Measurements from ENCODE around the gene ORAI1. TPM values are rescaled to one million over a fixed set of nuclear protein-coding genes. Genes with fewer than 3 reads are reported as not detected.
"Not testable (repeated sequence)": the region's sequence is repeated elsewhere in the genome, so short reads cannot be mapped to it uniquely, and the experiment has no call there.

ORAI1 gene
- polyA plus RNA-seq, 1 donor (not counting 4 experiments of a cell fraction or from before 2014, with no cell fraction given) = 17.1 TPM

DNA sequence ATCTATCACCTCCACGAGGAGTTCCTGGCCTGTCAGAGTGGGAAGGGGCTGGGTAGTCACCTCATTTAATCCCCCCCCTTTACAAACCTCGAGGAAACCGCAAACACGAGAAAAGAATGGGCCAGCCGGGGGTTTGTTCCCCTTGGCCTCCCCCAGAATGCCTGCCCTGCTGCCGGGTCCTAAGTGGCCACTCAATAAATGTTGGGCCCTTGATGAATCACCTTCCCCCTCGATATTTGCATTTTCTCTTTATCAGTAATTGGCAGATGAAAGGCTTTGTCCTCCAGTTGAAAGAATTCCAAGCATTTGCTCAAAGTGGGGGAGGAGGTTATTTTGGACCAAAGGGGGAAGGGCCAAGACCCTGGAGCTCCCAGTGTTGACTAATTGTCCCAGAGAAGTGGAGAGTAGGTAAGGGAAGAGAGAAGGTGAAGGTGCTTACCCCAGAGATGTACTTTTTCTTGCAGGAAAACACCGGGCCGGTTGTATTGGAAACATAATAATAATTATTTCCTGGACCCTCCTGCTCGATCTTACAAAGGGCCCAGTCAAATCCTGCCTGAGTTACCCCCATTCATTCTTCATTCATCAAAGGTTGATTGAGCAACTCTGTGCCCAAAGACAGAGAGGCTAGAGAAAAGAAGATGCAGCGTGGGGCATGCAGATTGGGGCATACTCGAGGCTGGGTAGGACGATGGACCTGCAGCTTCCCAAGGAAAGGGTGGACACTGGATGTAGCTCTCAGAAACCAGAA, 43.6 kb upstream of the ORAI1 start:
- FAIRE-seq (no peak), DNase-seq (ENCODE audit: low read depth, low spot score) (no peak)
- H2AFZ ChIP-seq (ENCODE audit: control insufficient read depth, low read length) = no peak overlapping the region
- H3K4me1 ChIP-seq (ENCODE audit: control insufficient read depth, extremely low read depth, insufficient read depth, low read length) = peaks cover 22% of the 10 kb centered on the region
- dilution Hi-C loops (cut with MboI; ENCODE audit: extremely low pct_ligation_motif_present, low sequenced_read_pairs) = no loop called here
- no peaks in the 10 kb centered on the region for H4K20me1 ChIP-seq (ENCODE audit: control insufficient read depth, extremely low read depth, insufficient read depth, low read length)
- H3K27me3 ChIP-seq (ENCODE audit: control insufficient read depth, extremely low read depth, insufficient read depth, low read length) = no peaks in the 10 kb centered on the region
- H3K4me2 ChIP-seq (ENCODE audit: control insufficient read depth, extremely low read depth, insufficient read depth, low read depth, low read length) = no peak overlapping the region
- H3K9me3 ChIP-seq (ENCODE audit: control insufficient read depth, low read depth, low read length) = no peaks in the 10 kb centered on the region
- peaks cover 3% of the 10 kb centered on the region for H3K9me1 ChIP-seq (ENCODE audit: control insufficient read depth, extremely low read depth, insufficient read depth, low read length)
- H3K79me2 ChIP-seq (ENCODE audit: control insufficient read depth, insufficient read depth, low read length) = no peaks in the 10 kb centered on the region
- no peaks in the 10 kb centered on the region for H3K36me3 ChIP-seq (ENCODE audit: control insufficient read depth in 2 of 2, extremely low read depth in 1 of 2, insufficient read depth in 2 of 2, low read length in 2 of 2)
- no peak overlapping the region for H3K4me3 ChIP-seq (ENCODE audit: control insufficient read depth in 2 of 3, extremely low read depth in 1 of 3, insufficient read depth in 2 of 3, low read depth in 1 of 3, low read length in 3 of 3)
- H3K27ac ChIP-seq (ENCODE audit: control insufficient read depth, insufficient read depth, low read length) = no peak overlapping the region
- TF ChIP-seq, protein P1, sequence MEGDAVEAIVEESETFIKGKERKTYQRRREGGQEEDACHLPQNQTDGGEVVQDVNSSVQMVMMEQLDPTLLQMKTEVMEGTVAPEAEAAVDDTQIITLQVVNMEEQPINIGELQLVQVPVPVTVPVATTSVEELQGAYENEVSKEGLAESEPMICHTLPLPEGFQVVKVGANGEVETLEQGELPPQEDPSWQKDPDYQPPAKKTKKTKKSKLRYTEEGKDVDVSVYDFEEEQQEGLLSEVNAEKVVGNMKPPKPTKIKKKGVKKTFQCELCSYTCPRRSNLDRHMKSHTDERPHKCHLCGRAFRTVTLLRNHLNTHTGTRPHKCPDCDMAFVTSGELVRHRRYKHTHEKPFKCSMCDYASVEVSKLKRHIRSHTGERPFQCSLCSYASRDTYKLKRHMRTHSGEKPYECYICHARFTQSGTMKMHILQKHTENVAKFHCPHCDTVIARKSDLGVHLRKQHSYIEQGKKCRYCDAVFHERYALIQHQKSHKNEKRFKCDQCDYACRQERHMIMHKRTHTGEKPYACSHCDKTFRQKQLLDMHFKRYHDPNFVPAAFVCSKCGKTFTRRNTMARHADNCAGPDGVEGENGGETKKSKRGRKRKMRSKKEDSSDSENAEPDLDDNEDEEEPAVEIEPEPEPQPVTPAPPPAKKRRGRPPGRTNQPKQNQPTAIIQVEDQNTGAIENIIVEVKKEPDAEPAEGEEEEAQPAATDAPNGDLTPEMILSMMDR (optimal IDR thresholded peaks at IDR 0.05 in 1 of 3, IDR thresholded peaks at IDR 0.05 in 1 of 3, conservative IDR thresholded peaks at IDR 0.05 in 1 of 3; ENCODE audit: extremely low read depth in 1 of 3, insufficient read depth in 2 of 3, low read length in 3 of 3) = no peak
- no peak for TF ChIP-seq EZH2 (IDR thresholded peaks at IDR 0.05; ENCODE audit: low read length)
- no peak overlapping the region for H3K9ac ChIP-seq (ENCODE audit: control insufficient read depth, extremely low read depth, insufficient read depth, low read length)

DNA sequence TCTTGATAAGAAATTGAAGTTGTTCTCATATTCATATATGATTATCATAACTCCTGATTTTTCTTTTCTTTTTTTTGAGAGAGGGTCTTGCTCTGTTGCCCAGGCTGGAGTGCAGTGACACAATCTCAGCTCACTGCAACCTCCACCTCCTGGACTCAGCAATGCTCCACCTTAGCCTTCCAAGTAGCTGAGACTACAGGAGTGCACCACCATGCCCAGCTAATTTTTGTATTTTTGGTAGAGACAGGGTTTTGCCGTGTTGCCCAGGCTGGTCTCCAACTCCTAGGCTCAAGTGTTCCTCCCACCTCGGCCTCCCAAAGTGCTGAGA, 43.0 kb upstream of the ORAI1 start:
- H3K79me2 ChIP-seq (ENCODE audit: control insufficient read depth, insufficient read depth, low read length); H2AFZ ChIP-seq (ENCODE audit: control insufficient read depth, low read length); H3K4me2 ChIP-seq (ENCODE audit: control insufficient read depth, extremely low read depth, insufficient read depth, low read depth, low read length); H3K27me3 ChIP-seq (ENCODE audit: control insufficient read depth, extremely low read depth, insufficient read depth, low read length); H4K20me1 ChIP-seq (ENCODE audit: control insufficient read depth, extremely low read depth, insufficient read depth, low read length); H3K36me3 ChIP-seq (ENCODE audit: control insufficient read depth in 2 of 2, extremely low read depth in 1 of 2, insufficient read depth in 2 of 2, low read length in 2 of 2); H3K9me3 ChIP-seq (ENCODE audit: control insufficient read depth, low read depth, low read length); H3K9ac ChIP-seq (ENCODE audit: control insufficient read depth, extremely low read depth, insufficient read depth, low read length); DNase-seq (ENCODE audit: low read depth, low spot score); H3K27ac ChIP-seq (ENCODE audit: control insufficient read depth, insufficient read depth, low read length); dilution Hi-C loops (cut with MboI; ENCODE audit: extremely low pct_ligation_motif_present, low sequenced_read_pairs); FAIRE-seq; H3K4me3 ChIP-seq (ENCODE audit: control insufficient read depth in 2 of 3, extremely low read depth in 1 of 3, insufficient read depth in 2 of 3, low read depth in 1 of 3, low read length in 3 of 3); H3K9me1 ChIP-seq (ENCODE audit: control insufficient read depth, extremely low read depth, insufficient read depth, low read length): not testable (repeated sequence)
- H3K4me1 ChIP-seq (ENCODE audit: control insufficient read depth, extremely low read depth, insufficient read depth, low read length) = peaks cover 17% of the 10 kb centered on the region

DNA sequence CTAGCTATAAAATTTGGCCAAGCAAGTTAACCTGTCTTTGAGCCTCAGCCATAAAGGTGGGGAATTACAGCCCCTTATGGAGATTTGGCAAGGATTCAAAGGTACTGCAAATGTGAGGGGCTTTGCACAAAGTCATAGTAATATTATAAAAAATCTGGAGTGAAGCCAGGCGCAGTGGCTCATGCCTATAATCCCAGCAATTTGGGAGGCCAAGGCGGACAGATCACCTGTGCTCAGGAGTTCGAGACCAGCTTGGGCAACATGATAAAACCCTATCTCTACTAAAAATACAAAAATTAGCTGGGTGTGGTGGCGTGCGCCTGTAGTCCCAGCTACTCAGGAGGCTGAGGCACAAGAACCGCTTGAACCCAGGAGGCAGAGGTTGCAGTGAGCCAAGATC, 41.4 kb upstream of the ORAI1 start:
- H3K9me1 ChIP-seq (ENCODE audit: control insufficient read depth, extremely low read depth, insufficient read depth, low read length); H3K27me3 ChIP-seq (ENCODE audit: control insufficient read depth, extremely low read depth, insufficient read depth, low read length); H3K79me2 ChIP-seq (ENCODE audit: control insufficient read depth, insufficient read depth, low read length); FAIRE-seq; H2AFZ ChIP-seq (ENCODE audit: control insufficient read depth, low read length); dilution Hi-C loops (cut with MboI; ENCODE audit: extremely low pct_ligation_motif_present, low sequenced_read_pairs); H3K27ac ChIP-seq (ENCODE audit: control insufficient read depth, insufficient read depth, low read length); DNase-seq (ENCODE audit: low read depth, low spot score); H3K4me2 ChIP-seq (ENCODE audit: control insufficient read depth, extremely low read depth, insufficient read depth, low read depth, low read length); H4K20me1 ChIP-seq (ENCODE audit: control insufficient read depth, extremely low read depth, insufficient read depth, low read length); H3K9ac ChIP-seq (ENCODE audit: control insufficient read depth, extremely low read depth, insufficient read depth, low read length); H3K36me3 ChIP-seq (ENCODE audit: control insufficient read depth in 2 of 2, extremely low read depth in 1 of 2, insufficient read depth in 2 of 2, low read length in 2 of 2); H3K9me3 ChIP-seq (ENCODE audit: control insufficient read depth, low read depth, low read length); H3K4me3 ChIP-seq (ENCODE audit: control insufficient read depth in 2 of 3, extremely low read depth in 1 of 3, insufficient read depth in 2 of 3, low read depth in 1 of 3, low read length in 3 of 3): not testable (repeated sequence)
- peaks cover 15% of the 10 kb centered on the region for H3K4me1 ChIP-seq (ENCODE audit: control insufficient read depth, extremely low read depth, insufficient read depth, low read length)
